MG63 (cell line): Measurements from ENCODE around the gene GSKIP. TPM values are rescaled to one million over a fixed set of nuclear protein-coding genes. Genes with fewer than 3 reads are reported as not detected.
A peak's percentile ranks its signal among the peaks of the same experiment; 100 is the strongest.

Experiments
- DNase-seq: peaks from one replicate; pipeline ENCODE4 v3.0.0-alpha.2; 2020
- H3K27me3 ChIP-seq: fragments of 250-450 bp; sonication (Bioruptor Pico); 2 replicates; pipeline ENCODE4 v1.5.1; 2020; ENCODE audit warnings: mild to moderate bottlenecking, moderate library complexity
- H3K36me3 ChIP-seq: fragments of 250-450 bp; sonication (Bioruptor Pico); 2 replicates; pipeline ENCODE4 v1.5.1; 2020; ENCODE audit warnings: mild to moderate bottlenecking, moderate library complexity
- H3K4me3 ChIP-seq: fragments of 250-450 bp; sonication (Bioruptor Pico); 2 replicates; pipeline ENCODE4 v1.5.1; 2020; ENCODE audit warnings: mild to moderate bottlenecking, moderate library complexity
- H3K9me3 ChIP-seq: fragments of 250-450 bp; sonication (Bioruptor Pico); 2 replicates; pipeline ENCODE4 v1.5.1; 2020; ENCODE audit warnings: mild to moderate bottlenecking, moderate library complexity
- total RNA-seq: library from RNA; depleted of rRNA; stranded (reverse); fragments of >200 nt; shearing (Covaris generic); gene quantifications from 2 replicates; pipeline ENCODE4 v1.2.3, GENCODE V29; 2014; ENCODE audit warnings: low replicate concordance

GSKIP gene
- total RNA-seq, 1 experiment from 2014 or later: 23.1 TPM

- peak; percentile 23 for DNase-seq
- H3K9me3 ChIP-seq: no peaks in the 10 kb centered on the region
- H3K4me3 ChIP-seq: peak overlapping the region; percentile 89
- H3K36me3 ChIP-seq: no peaks in the 10 kb centered on the region
- no peaks in the 10 kb centered on the region for H3K27me3 ChIP-seq
Observed at GRCh38 chr14:96363751-96364336, 518 bp downstream of the GSKIP start.

- H3K27me3 ChIP-seq: no peaks in the 10 kb centered on the region
- DNase-seq: no peak
- no peaks in the 10 kb centered on the region for H3K9me3 ChIP-seq
- peak overlapping the region; percentile 89; the same call in 1 of the 2 replicates for H3K4me3 ChIP-seq
- H3K36me3 ChIP-seq: no peaks in the 10 kb centered on the region
Observed at GRCh38 chr14:96364962-96365361, 1.6 kb downstream of the GSKIP start.

DNA sequence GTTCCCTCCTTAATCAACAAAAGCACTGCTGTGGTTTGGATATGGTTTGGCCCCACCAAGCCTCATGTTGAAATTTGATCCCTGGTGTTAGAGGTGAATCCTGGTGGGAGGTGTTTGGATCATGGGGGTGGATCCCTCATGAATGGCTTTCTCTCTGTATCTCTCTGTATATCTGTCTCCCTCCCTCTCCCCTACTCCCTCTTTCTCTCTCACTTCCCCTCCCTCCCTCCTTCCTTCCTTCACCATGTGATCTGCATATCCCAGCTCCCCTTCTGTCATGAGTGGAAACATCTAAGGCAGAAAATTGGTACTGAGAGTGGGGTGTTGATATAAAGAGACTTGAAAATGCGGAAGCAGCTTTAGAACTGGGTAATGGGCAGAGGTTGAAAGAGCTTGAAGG lies 5.2 kb downstream of the GSKIP start:
- DNase-seq: no peak
- no peaks in the 10 kb centered on the region for H3K27me3 ChIP-seq
- no peaks in the 10 kb centered on the region for H3K36me3 ChIP-seq
- no peaks in the 10 kb centered on the region for H3K9me3 ChIP-seq
- H3K4me3 ChIP-seq: no peak overlapping the region

GRCh38 chr14:96370528-96370927 lies 7.2 kb downstream of the GSKIP start:
- Histone ChIP-seq H3K27me3 (no peaks in the 10 kb centered on the region), H3K9me3 (no peaks in the 10 kb centered on the region), H3K4me3 (no peak overlapping the region), H3K36me3 (no peaks in the 10 kb centered on the region)
- DNase-seq: no peak

GRCh38 chr14:96373538-96373937 lies 10.2 kb downstream of the GSKIP start:
- no peaks in the 10 kb centered on the region for H3K36me3 ChIP-seq
- no peak for DNase-seq
- no peak overlapping the region for H3K4me3 ChIP-seq
- no peaks in the 10 kb centered on the region for H3K27me3 ChIP-seq
- no peaks in the 10 kb centered on the region for H3K9me3 ChIP-seq

DNA sequence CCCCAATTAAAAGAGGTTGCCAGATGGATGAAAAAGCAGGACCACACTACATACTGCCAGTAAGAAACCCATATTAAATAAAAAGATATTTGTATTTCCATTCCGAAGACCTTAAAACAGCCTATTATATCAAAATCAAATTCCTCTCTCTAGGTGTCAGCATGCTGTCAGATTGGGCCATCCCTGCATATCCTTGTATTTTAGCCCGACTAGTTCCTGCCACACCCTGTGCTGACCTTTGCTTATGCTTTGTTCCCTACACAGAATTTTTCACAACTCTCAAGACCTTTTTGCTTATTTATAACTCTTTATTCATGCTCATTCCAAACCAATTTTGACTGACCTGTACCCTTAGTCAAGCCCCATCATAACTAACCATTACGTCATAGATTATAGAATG lies 12.8 kb downstream of the GSKIP start:
- H3K9me3 ChIP-seq: no peaks in the 10 kb centered on the region
- no peaks in the 10 kb centered on the region for H3K27me3 ChIP-seq
- H3K36me3 ChIP-seq: no peaks in the 10 kb centered on the region
- H3K4me3 ChIP-seq: no peak overlapping the region
- no peak for DNase-seq

DNA sequence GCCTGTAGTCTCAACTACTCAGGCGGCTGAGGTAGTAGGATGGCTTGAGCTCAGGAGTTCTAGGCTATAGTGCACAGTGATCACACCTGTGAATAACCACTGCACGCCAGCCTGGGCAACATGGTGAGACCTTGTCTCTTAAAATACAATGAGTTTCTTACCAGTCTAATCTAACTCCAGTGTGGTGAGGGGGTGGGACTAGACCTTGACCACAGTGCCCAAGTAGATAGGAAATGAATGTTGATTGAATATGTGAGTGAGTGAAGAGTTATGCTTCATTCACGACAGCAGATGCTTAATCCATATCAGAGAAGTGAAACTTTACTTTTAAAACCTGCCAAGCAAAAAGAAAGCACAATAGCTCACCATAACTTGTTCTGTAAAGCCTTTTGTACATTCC lies 17.4 kb downstream of the GSKIP start:
- no peak for DNase-seq
- no peak overlapping the region for H3K4me3 ChIP-seq
- no peaks in the 10 kb centered on the region for H3K27me3 ChIP-seq
- no peaks in the 10 kb centered on the region; the same call in 1 of the 2 replicates for H3K36me3 ChIP-seq
- no peaks in the 10 kb centered on the region for H3K9me3 ChIP-seq

DNA sequence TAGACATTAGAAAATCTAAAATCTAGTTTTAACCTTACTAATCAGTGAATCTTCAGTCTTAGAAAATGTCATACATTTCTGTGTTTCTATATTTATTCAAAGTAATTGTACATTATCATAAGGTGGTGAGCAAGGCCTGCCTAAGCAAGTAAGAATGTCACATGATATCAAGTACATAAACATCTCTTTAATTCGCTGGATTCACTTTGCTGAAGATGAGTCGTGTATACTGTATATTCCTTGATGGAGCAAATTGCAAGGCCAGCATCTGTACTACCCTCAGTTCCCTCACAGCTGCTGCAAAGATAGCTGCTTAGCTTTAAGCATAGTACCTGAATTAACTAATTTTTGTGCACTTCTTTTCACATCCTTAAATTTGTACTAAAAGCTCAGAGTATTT lies 20.1 kb downstream of the GSKIP start:
- Histone ChIP-seq H3K4me3 (no peak overlapping the region), H3K9me3 (no peaks in the 10 kb centered on the region), H3K27me3 (no peaks in the 10 kb centered on the region), H3K36me3 (no peaks in the 10 kb centered on the region; the same call in 1 of the 2 replicates)
- DNase-seq: no peak

- no peak for DNase-seq
- H3K9me3 ChIP-seq: no peaks in the 10 kb centered on the region
- no peaks in the 10 kb centered on the region; the same call in 1 of the 2 replicates for H3K36me3 ChIP-seq
- H3K27me3 ChIP-seq: no peaks in the 10 kb centered on the region
- no peak overlapping the region for H3K4me3 ChIP-seq
Observed at GRCh38 chr14:96384053-96384452, 20.7 kb downstream of the GSKIP start.

DNA sequence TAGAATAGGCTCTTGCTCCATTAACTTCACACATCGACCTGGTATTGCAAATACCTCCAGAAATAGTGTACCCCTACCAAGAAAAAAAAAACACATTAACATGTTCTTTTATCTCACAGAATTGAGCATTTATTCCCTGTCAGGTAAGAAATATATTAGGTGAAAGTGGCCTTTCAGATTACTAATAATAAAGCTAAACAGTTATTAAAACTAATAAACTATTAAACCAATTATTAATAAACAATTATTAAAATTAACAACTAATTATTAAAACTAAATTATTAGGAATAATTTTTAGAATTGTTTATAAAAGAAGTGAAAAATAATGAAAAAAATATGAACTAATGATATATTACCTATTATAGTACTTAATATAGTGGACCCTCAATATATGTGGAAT lies 21.4 kb downstream of the GSKIP start:
- no peaks in the 10 kb centered on the region; the same call in 1 of the 2 replicates for H3K36me3 ChIP-seq
- no peaks in the 10 kb centered on the region for H3K9me3 ChIP-seq
- no peak for DNase-seq
- no peaks in the 10 kb centered on the region for H3K27me3 ChIP-seq
- no peak overlapping the region for H3K4me3 ChIP-seq

DNA sequence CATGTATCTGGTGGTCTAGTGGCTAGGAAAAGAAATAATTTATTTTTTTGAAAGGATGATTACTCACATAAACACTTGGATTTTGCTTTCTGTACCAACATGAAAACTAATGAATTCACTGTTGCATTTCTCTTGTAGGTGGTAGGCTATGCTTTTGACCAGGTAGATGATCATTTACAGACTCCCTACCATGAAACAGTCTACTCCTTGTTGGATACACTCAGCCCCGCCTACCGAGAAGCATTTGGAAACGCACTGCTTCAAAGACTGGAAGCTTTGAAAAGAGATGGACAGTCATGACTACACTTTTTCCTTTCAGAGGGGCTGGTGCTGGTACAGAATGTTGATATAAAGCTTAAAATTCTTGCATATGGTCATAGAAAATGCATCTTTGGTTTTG lies 22.1 kb downstream of the GSKIP start:
- Histone ChIP-seq H3K27me3 (no peaks in the 10 kb centered on the region), H3K9me3 (no peaks in the 10 kb centered on the region), H3K4me3 (no peak overlapping the region), H3K36me3 (no peaks in the 10 kb centered on the region; the same call in 1 of the 2 replicates)
- DNase-seq: no peak

DNA sequence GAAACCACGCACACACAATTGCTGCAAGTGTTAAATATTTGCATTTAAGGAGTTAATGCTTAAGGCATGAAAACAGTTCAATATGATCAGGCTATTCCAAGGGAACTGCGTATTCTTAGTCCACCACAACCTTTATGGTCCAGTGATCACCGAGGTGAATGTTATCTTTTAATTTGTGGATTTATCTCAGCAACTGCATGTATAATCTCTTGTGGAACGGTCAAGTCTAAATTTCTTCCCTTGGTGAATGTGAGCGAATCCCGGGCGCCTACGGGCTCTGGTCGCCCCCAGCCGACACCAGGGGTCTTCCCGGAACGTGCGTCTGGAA lies 27.6 kb downstream of the GSKIP start:
- Histone ChIP-seq H3K9me3 (no peaks in the 10 kb centered on the region), H3K36me3 (no peaks in the 10 kb centered on the region), H3K4me3 (peak overlapping the region; percentile 56), H3K27me3 (no peaks in the 10 kb centered on the region)
- DNase-seq: no peak

DNA sequence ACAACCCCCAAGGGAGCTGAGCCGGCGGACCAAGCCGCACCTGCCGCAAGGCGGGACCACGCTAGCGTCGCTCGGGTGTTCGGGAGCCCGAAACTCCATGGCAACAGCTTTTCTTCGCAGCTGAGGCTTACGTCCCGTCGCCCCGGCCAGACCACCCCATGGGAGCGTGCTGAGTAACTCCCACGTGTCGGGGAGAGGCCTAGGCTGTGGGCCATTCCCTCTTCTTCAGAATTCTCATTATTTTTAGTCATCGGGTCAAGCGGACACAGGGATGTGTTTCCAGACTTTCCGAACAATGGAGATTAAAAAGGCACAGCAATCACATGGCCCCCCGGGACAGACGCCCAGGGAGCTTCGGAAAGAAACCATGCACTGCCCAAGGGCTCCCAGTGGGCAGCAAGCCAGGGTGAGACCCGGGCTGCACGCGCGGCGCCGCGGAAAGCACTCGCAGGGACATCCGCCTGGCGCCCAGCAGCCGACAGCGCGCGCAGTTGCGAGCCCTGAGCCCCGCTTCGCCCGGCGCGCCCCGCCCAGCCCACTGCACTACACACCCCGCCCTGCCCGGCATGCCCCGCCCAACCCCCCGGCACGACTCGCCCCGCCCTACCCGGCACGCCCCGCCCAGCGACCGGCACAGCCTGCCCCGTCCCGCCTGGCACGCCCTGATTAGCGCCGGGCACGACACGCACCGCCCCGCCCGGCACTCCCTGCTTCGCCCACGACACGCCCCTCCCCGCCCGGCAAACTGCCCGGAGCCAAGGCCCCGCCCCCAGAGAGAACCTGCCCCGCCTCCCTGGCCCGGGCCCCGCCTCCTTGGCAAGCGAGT lies 28.2 kb downstream of the GSKIP start:
- H3K27me3 ChIP-seq: no peaks in the 10 kb centered on the region
- H3K4me3 ChIP-seq: peak overlapping the region; percentile 56
- H3K9me3 ChIP-seq: no peaks in the 10 kb centered on the region
- peak; percentile 88 for DNase-seq
- no peaks in the 10 kb centered on the region for H3K36me3 ChIP-seq

GRCh38 chr14:96393071-96393691 lies 29.9 kb downstream of the GSKIP start:
- Histone ChIP-seq H3K36me3 (no peaks in the 10 kb centered on the region), H3K4me3 (no peak overlapping the region), H3K9me3 (no peaks in the 10 kb centered on the region), H3K27me3 (no peaks in the 10 kb centered on the region)
- DNase-seq: no peak

DNA sequence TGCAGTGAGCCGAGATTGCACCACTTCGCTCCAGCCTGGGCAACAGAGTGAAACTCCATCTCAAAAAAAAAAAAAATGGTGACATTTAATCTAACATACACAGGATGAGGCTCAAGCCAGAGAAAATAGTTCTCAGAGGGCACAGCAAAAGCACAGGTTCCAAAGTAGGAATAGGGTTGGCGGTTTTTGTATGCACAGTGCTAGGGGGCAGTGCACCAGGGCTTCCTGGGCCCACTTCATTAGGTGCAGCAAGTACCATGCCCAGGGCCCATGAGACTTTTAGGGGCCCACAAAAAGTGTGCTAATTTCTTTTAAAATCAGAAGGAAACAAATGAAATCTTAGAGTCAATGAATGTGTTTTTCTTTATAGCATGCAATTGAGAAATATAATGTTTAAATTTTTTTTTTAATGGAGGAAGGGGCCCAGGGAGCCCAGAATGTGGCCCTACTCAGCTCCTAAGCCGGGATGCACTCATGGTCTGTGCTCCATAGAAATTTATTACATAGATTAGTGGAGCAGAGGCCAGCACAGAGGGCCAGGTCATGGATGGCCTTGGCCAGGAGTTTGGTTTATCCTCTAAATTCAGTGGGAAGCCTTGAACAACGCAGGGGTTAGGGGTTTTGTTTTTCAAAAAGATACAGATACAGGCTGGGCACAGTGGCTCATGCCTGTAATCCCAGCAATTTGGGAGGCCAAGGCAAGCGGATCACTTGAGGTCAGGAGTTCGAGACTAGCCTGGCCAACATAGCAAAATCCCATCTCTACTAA lies 30.9 kb downstream of the GSKIP start:
- Histone ChIP-seq H3K4me3 (no peak overlapping the region), H3K9me3 (no peaks in the 10 kb centered on the region), H3K36me3 (no peaks in the 10 kb centered on the region), H3K27me3 (no peaks in the 10 kb centered on the region)
- DNase-seq: no peak

DNA sequence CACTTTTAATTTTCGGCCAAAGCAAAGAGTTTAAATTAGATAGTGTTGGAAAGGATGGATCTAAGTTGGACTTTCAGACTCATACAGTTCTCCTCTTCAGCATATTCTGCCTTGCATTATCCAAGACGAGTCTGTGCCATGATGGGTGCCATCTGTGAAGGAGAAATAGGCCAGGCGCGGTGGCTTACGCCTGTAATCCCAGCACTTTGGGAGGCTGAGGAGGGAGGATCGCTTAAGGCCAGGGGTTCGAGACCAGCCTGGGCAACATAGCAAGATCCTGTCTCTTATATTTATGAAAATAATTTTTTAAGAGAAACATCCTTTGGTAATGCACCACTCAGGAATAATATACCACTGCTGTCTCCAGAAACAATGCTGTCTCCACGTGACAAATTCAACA lies 35.1 kb downstream of the GSKIP start:
- Histone ChIP-seq H3K36me3 (no peaks in the 10 kb centered on the region), H3K4me3 (no peak overlapping the region), H3K27me3 (no peaks in the 10 kb centered on the region), H3K9me3 (no peaks in the 10 kb centered on the region)
- no peak for DNase-seq

DNA sequence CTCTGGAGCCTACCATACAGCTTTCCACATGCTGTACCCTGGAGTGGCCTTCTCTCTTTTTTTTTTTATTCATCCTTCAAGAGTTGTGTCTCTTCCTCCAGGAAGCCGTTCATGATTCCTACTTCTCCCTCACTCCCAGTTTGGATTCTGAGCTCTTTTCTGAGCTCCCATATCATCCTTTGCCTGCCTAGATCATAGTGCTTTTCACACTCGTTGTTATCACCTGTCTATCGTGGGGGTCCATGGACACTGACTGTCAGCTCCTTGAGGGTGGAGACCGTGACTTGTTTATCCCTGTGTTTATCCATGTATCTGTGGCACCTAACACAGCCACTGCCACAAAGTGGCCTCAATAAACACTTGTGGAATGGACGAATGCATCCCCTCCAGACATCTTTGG lies 35.6 kb downstream of the GSKIP start:
- H3K9me3 ChIP-seq: no peaks in the 10 kb centered on the region
- H3K4me3 ChIP-seq: no peak overlapping the region
- H3K27me3 ChIP-seq: no peaks in the 10 kb centered on the region
- no peaks in the 10 kb centered on the region for H3K36me3 ChIP-seq
- no peak for DNase-seq
